HEK293T (cell line): ENCODE data around the gene STK33.

Source experiments
- CTCF ChIA-PET: fragments of 350-600 bp; formaldehyde crosslinking; extraction: SDS; loops from one replicate; lab custom pipeline; 2021; ENCODE audit warnings: antibody characterized with exemption, inconsistent platforms; lab: Yijun Ruan, JAX
- POLR2A ChIA-PET: fragments of 350-600 bp; formaldehyde crosslinking; extraction: SDS; loops from one replicate; lab custom pipeline; 2020; ENCODE audit warnings: antibody characterized with exemption, inconsistent platforms; lab: Yijun Ruan, JAX
- DNase-seq: peaks from one replicate; pipeline ENCODE4 v3.0.0; 2012; ENCODE audit warnings: mixed read lengths; ENCODE audit errors: extremely low spot score
- ARNT ChIP-seq: fragments of 450-650 bp; IDR thresholded peaks from 2 replicates; pipeline ENCODE4 v1.6.1; 2017; ENCODE audit warnings: mild to moderate bottlenecking
- BHLHE40 ChIP-seq: fragments of 450-650 bp; IDR thresholded peaks from 2 replicates; pipeline ENCODE4 v1.6.1; 2016; ENCODE audit warnings: mild to moderate bottlenecking, moderate library complexity, borderline replicate concordance
- CTBP1 ChIP-seq: fragments of 450-650 bp; IDR thresholded peaks from 2 replicates; pipeline ENCODE4 v1.6.1; 2016; ENCODE audit warnings: borderline replicate concordance
- ELF4 ChIP-seq: fragments of 450-650 bp; IDR thresholded peaks from 2 replicates; pipeline ENCODE4 v1.6.1; 2017; ENCODE audit warnings: antibody characterized with exemption
- FOXA1 ChIP-seq: fragments of 450-650 bp; IDR thresholded peaks from 2 replicates; pipeline ENCODE4 v1.6.1; 2016; ENCODE audit warnings: mild to moderate bottlenecking
- FOXK2 ChIP-seq: fragments of 450-650 bp; IDR thresholded peaks from 2 replicates; pipeline ENCODE4 v1.6.1; 2016; ENCODE audit warnings: mild to moderate bottlenecking
- FOXM1 ChIP-seq: fragments of 450-650 bp; IDR thresholded peaks from 2 replicates; pipeline ENCODE4 v1.6.1; 2017; ENCODE audit warnings: mild to moderate bottlenecking, borderline replicate concordance
- HDGF ChIP-seq: fragments of 450-650 bp; IDR thresholded peaks from 2 replicates; pipeline ENCODE4 v1.6.1; 2017; ENCODE audit warnings: antibody characterized with exemption, borderline replicate concordance
- L3MBTL2 ChIP-seq: fragments of 450-650 bp; conservative IDR thresholded peaks from 2 replicates; pipeline ENCODE4 v1.6.1; 2016; ENCODE audit warnings: mild to moderate bottlenecking
- LEF1 ChIP-seq: fragments of 450-650 bp; IDR thresholded peaks from 2 replicates; pipeline ENCODE4 v1.6.1; 2017; ENCODE audit warnings: mild to moderate bottlenecking, borderline replicate concordance
- NFRKB ChIP-seq: fragments of 450-650 bp; IDR thresholded peaks from 2 replicates; pipeline ENCODE4 v1.6.1; 2016; ENCODE audit warnings: mild to moderate bottlenecking, moderate library complexity
- PKNOX1 ChIP-seq: fragments of 450-650 bp; IDR thresholded peaks from 2 replicates; pipeline ENCODE4 v1.6.1; 2016
- SP1 ChIP-seq: fragments of 450-650 bp; IDR thresholded peaks from 2 replicates; pipeline ENCODE4 v1.6.1; 2017
- SUZ12 ChIP-seq: fragments of 450-650 bp; IDR thresholded peaks from 2 replicates; pipeline ENCODE4 v1.6.1; 2016; ENCODE audit warnings: mild to moderate bottlenecking
- TARDBP ChIP-seq: fragments of 450-650 bp; IDR thresholded peaks from 2 replicates; pipeline ENCODE4 v1.6.1; 2016
- ZNF384 ChIP-seq: fragments of 450-650 bp; IDR thresholded peaks from 2 replicates; pipeline ENCODE4 v1.6.1; 2016

The STK33 gene

DNA sequence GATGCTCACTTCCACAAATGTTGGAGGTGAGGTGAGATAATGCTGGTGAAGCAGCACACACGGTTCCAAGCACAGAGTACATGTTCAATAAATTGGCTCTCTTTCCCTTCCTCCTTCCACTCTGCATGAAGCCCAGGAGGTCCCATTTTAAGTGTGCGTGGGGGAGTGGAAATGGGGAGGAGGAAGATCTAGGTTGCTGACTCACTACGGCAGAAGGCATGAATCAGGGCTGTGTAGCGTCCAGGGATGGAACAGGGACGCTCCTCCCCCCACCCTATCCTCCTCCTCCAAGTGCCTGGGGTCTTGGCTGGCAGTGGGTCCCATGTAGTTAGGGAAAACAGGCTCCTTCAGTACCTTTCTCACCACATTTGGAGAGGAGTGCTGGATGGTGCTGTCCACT is 44.3 kb upstream of the STK33 start:
- no peak for DNase-seq
- CTCF ChIA-PET = no interaction called here
- no peak for TF ChIP-seq HDGF
- no peak for TF ChIP-seq TARDBP
- TF ChIP-seq L3MBTL2 = no peak
- no peak for TF ChIP-seq ZNF384
- no peak for TF ChIP-seq SP1
- POLR2A ChIA-PET = no interaction called here

GRCh38 chr11:8636127-8636526 is 42.1 kb upstream of the STK33 start:
- TF ChIP-seq BHLHE40 (no peak), HDGF (no peak), NFRKB (no peak), LEF1 (no peak), SUZ12 (no peak), ARNT (no peak), ZNF384 (no peak)

GRCh38 chr11:8634498-8634897 is 40.5 kb upstream of the STK33 start:
- ChIA-PET CTCF (no interaction called here), POLR2A (no interaction called here)
- TF ChIP-seq FOXK2 = no peak
- no peak for TF ChIP-seq SUZ12
- TF ChIP-seq FOXM1 = no peak
- no peak for TF ChIP-seq TARDBP
- no peak for TF ChIP-seq LEF1
- TF ChIP-seq FOXA1 = no peak
- TF ChIP-seq BHLHE40 = no peak
- TF ChIP-seq ZNF384 = no peak
- TF ChIP-seq ARNT = no peak
- TF ChIP-seq HDGF = no peak
- no peak for TF ChIP-seq SP1
- TF ChIP-seq NFRKB = no peak
- TF ChIP-seq CTBP1 = no peak
- TF ChIP-seq PKNOX1 = no peak
- no peak for TF ChIP-seq L3MBTL2
- no peak for TF ChIP-seq ELF4
- no peak for DNase-seq

More at GRCh38 chr11:8636127-8636526, 42.1 kb upstream of the STK33 start:
- POLR2A ChIA-PET = no interaction called here
- CTCF ChIA-PET = no interaction called here
- DNase-seq = no peak

DNA sequence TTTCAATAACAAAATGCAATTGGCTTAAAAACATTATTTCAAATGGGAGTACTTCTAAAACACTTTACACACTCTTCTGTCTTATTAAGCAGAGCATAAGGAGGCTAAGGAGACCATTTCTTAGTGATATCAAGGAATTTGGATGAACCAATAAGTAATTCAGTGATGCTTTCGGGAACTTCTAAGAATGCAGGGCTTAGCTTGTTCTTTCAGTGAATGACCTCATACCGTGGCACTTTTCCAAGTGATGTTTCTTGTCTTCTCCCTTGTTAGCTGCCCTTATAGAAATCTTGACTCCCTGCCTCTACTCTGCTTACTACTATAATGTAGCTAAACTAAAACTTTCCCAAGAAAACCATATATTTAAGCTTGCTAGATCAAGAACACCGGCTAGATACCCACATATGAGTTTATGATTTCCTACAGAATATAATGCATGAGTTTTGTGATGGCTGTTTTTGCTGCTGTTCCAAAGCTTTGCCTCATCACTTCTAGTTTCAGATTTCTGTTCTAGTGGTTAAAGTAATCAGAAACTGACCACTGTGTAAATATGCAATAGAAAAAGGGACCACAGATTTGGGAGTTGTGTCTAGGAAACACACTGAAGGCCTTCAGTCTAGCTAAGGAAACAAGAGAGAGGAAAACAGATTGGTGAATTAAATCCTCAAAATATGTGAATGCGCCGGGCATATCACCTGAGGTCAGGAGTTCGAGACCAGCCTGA is 37.5 kb upstream of the STK33 start:
- CTCF ChIA-PET = interaction anchor here (0.7 to 1.2 kb wide), 3 partner anchors 14 to 409 kb away, joined by 3 read pairs; no protein-coding TSS in a partner anchor
- POLR2A ChIA-PET = interaction anchor here (1.0 kb wide), 1 partner anchor 51 kb away, joined by 6 read pairs; the partner anchor contains the start of genes RPL27A and TRIM66
- no peak for TF ChIP-seq FOXA1
- TF ChIP-seq PKNOX1 = no peak
- no peak for TF ChIP-seq SUZ12
- no peak for TF ChIP-seq FOXM1
- TF ChIP-seq ZNF384 = no peak
- no peak for TF ChIP-seq TARDBP
- TF ChIP-seq SP1 = no peak
- no peak for DNase-seq

DNA sequence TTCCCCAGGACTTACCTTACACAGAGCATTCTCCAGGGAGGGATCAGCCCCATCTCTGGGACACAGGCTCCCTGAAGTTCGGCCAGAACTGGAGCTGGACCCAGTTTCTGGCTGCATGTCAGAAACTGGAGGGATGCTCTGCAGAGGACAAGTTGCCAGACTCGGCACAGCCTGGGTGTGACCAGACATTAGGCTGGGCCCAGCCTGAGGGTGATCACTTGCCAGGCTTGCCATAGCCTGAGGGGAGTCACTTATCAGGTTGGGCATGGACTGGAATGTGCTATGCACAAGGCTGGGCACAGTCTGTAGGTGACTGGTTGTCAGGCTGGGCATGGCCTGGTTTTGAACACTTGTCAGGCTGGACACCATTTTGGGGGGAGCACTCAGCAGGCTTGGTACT is 30.7 kb upstream of the STK33 start:
- CTCF ChIA-PET = no interaction called here
- no peak for TF ChIP-seq SP1
- no peak for TF ChIP-seq FOXM1
- no peak for TF ChIP-seq ZNF384
- no peak for TF ChIP-seq BHLHE40
- TF ChIP-seq TARDBP = no peak
- TF ChIP-seq ARNT = no peak
- TF ChIP-seq HDGF = no peak
- TF ChIP-seq L3MBTL2 = no peak
- TF ChIP-seq FOXA1 = no peak
- TF ChIP-seq CTBP1 = no peak
- TF ChIP-seq ELF4 = no peak
- no peak for TF ChIP-seq LEF1
- TF ChIP-seq FOXK2 = no peak
- DNase-seq = no peak
- POLR2A ChIA-PET = no interaction called here

- POLR2A ChIA-PET = no interaction called here
- TF ChIP-seq SP1 = no peak
- CTCF ChIA-PET = no interaction called here
- DNase-seq = no peak
These were observed 27.1 kb upstream of the STK33 start for GRCh38 chr11:8621147-8621546.

GRCh38 chr11:8617063-8617462 is 23.0 kb upstream of the STK33 start:
- ChIA-PET POLR2A (no interaction called here), CTCF (no interaction called here)
- DNase-seq = no peak
- TF ChIP-seq ELF4 (no peak), FOXM1 (no peak), TARDBP (no peak), FOXK2 (no peak), FOXA1 (no peak), CTBP1 (no peak), NFRKB (no peak), SP1 (no peak), SUZ12 (no peak)
